Duodenal mucosa (tissue), 2 donors: ENCODE measurements around the gene NEDD9.

Experiments used
- H3K27ac ChIP-seq: one replicate; pipeline ENCODE4 v1.7.0; 2013; ENCODE audit warnings: low read depth, low read length
- H3K27me3 ChIP-seq, 2 donors: one replicate each; pipeline ENCODE4 v1.7.0; 2013; ENCODE audit warnings: low read length in 2 of 2, control low read depth in 1 of 2; ENCODE audit not compliant: insufficient read depth in 2 of 2, control insufficient read depth in 1 of 2
- H3K36me3 ChIP-seq, 2 donors: one replicate each; pipeline ENCODE4 v1.7.0; 2013; ENCODE audit warnings: low read length in 2 of 2, control low read depth in 1 of 2; ENCODE audit not compliant: insufficient read depth in 2 of 2, control insufficient read depth in 1 of 2
- H3K4me1 ChIP-seq, 2 donors: one replicate each; pipeline ENCODE4 v1.7.0; 2013; ENCODE audit warnings: low read length in 2 of 2, control low read depth in 1 of 2; ENCODE audit not compliant: insufficient read depth in 2 of 2, control insufficient read depth in 1 of 2
- H3K4me3 ChIP-seq, 2 donors: one replicate each; pipeline ENCODE4 v1.7.0; 2013; ENCODE audit warnings: low read length in 2 of 2, low read depth in 1 of 2
- H3K9ac ChIP-seq, 2 donors: one replicate each; pipeline ENCODE4 v1.7.0; 2013; ENCODE audit warnings: low read length in 2 of 2, low read depth in 1 of 2
- H3K9me3 ChIP-seq, 2 donors: one replicate each; pipeline ENCODE4 v1.7.0; 2013; ENCODE audit warnings: low read length in 2 of 2, control low read depth in 1 of 2; ENCODE audit not compliant: control insufficient read depth in 1 of 2

NEDD9 gene

GRCh38 chr6:11232193-11232769 lies at the start of gene NEDD9:
TSS of gene NEDD9 (minus strand) at chr6:11232668. CDS start at chr6:11232515, 153 bp downstream.
- Histone ChIP-seq H3K27me3 (no peaks in the 10 kb centered on the region), H3K9me3 (no peaks in the 10 kb centered on the region), H3K4me3 (peak within 1 kb of the TSS; percentile 78 to 89), H3K4me1 (peaks cover 28 to 29% of the 10 kb centered on the region in 2 donors), H3K9ac (peak within 1 kb of the TSS; percentile 86 to 96), H3K36me3 (no peaks in the 10 kb centered on the region), H3K27ac (peak within 1 kb of the TSS; percentile 88)

GRCh38 chr6:11282245-11282644 lies 49.8 kb upstream of the NEDD9 start:
- H3K4me3 ChIP-seq, result no peak overlapping the region
- peaks cover 21 to 35% of the 10 kb centered on the region in 2 donors for H3K4me1 ChIP-seq
- no peak overlapping the region for H3K27ac ChIP-seq
- H3K27me3 ChIP-seq, result no peaks in the 10 kb centered on the region
- no peaks in the 10 kb centered on the region for H3K36me3 ChIP-seq
- H3K9me3 ChIP-seq, result peaks cover 3 to 4% of the 10 kb centered on the region in 2 donors
- no peak overlapping the region for H3K9ac ChIP-seq

GRCh38 chr6:11280394-11280793 lies 47.9 kb upstream of the NEDD9 start:
- H3K4me1 ChIP-seq, result peaks cover 37 to 52% of the 10 kb centered on the region in 2 donors
- H3K27me3 ChIP-seq, result no peaks in the 10 kb centered on the region
- no peaks in the 10 kb centered on the region for H3K9me3 ChIP-seq
- H3K36me3 ChIP-seq, result no peaks in the 10 kb centered on the region
- no peak overlapping the region for H3K27ac ChIP-seq
- no peak overlapping the region for H3K4me3 ChIP-seq
- no peak overlapping the region for H3K9ac ChIP-seq

GRCh38 chr6:11279284-11279689 lies 46.8 kb upstream of the NEDD9 start:
- Histone ChIP-seq H3K36me3 (no peaks in the 10 kb centered on the region), H3K4me3 (no peak overlapping the region), H3K9me3 (no peaks in the 10 kb centered on the region), H3K27me3 (no peaks in the 10 kb centered on the region), H3K9ac (no peak overlapping the region), H3K4me1 (peaks cover 44 to 62% of the 10 kb centered on the region in 2 donors), H3K27ac (no peak overlapping the region)

GRCh38 chr6:11278207-11278559 lies 45.7 kb upstream of the NEDD9 start:
- Histone ChIP-seq H3K9me3 (no peaks in the 10 kb centered on the region), H3K4me1 (peaks cover 55 to 64% of the 10 kb centered on the region in 2 donors)

GRCh38 chr6:11277275-11278206 lies 45.1 kb upstream of the NEDD9 start:
- Histone ChIP-seq H3K9ac (no peak overlapping the region), H3K27ac (no peak overlapping the region), H3K4me1 (peaks cover 59 to 65% of the 10 kb centered on the region in 2 donors), H3K36me3 (no peaks in the 10 kb centered on the region), H3K4me3 (peak overlapping the region in 1 of 2 donors; percentile 18), H3K9me3 (no peaks in the 10 kb centered on the region), H3K27me3 (no peaks in the 10 kb centered on the region)

More at GRCh38 chr6:11278207-11278559, 45.7 kb upstream of the NEDD9 start:
- Histone ChIP-seq H3K4me3 (no peak overlapping the region), H3K36me3 (no peaks in the 10 kb centered on the region), H3K27ac (no peak overlapping the region), H3K9ac (no peak overlapping the region), H3K27me3 (no peaks in the 10 kb centered on the region)

GRCh38 chr6:11276911-11277274 lies 44.4 kb upstream of the NEDD9 start:
- H3K9ac ChIP-seq, result no peak overlapping the region
- no peaks in the 10 kb centered on the region for H3K9me3 ChIP-seq
- no peaks in the 10 kb centered on the region for H3K36me3 ChIP-seq
- no peaks in the 10 kb centered on the region for H3K27me3 ChIP-seq
- peak overlapping the region in 1 of 2 donors; percentile 18 for H3K4me3 ChIP-seq
- no peak overlapping the region for H3K27ac ChIP-seq
- H3K4me1 ChIP-seq, result peaks cover 66 to 71% of the 10 kb centered on the region in 2 donors

- Histone ChIP-seq H3K27me3 (no peaks in the 10 kb centered on the region), H3K4me3 (no peak overlapping the region), H3K4me1 (peaks cover 72 to 78% of the 10 kb centered on the region in 2 donors), H3K9me3 (no peaks in the 10 kb centered on the region), H3K9ac (no peak overlapping the region), H3K27ac (no peak overlapping the region), H3K36me3 (no peaks in the 10 kb centered on the region)
Observed at GRCh38 chr6:11276228-11276627, 43.8 kb upstream of the NEDD9 start.

GRCh38 chr6:11275598-11275997 lies 43.1 kb upstream of the NEDD9 start:
- Histone ChIP-seq H3K27me3 (no peaks in the 10 kb centered on the region), H3K36me3 (no peaks in the 10 kb centered on the region), H3K27ac (no peak overlapping the region), H3K4me1 (peaks cover 77 to 82% of the 10 kb centered on the region in 2 donors), H3K9me3 (no peaks in the 10 kb centered on the region), H3K4me3 (no peak overlapping the region), H3K9ac (no peak overlapping the region)

GRCh38 chr6:11273406-11274065 lies 41.1 kb upstream of the NEDD9 start:
- Histone ChIP-seq H3K27me3 (no peaks in the 10 kb centered on the region), H3K27ac (peak overlapping the region; percentile 63), H3K36me3 (no peaks in the 10 kb centered on the region), H3K9me3 (no peaks in the 10 kb centered on the region), H3K9ac (peak overlapping the region in 1 of 2 donors; percentile 15), H3K4me3 (no peak overlapping the region), H3K4me1 (peaks cover 81 to 88% of the 10 kb centered on the region in 2 donors)
